GM18951 (cell line): ENCODE data around the gene SYTL3.

Experiments
- POLR2A ChIP-seq: IDR thresholded peaks from 4 replicates; pipeline ENCODE4 v1.6.1; 2011; ENCODE audit warnings: mild to moderate bottlenecking; ENCODE audit not compliant: insufficient read length, insufficient read depth; ENCODE audit errors: extremely low read depth
- in situ Hi-C: fragments of 300-500 bp; cut with MboI; formaldehyde crosslinking; loops from one replicate; pipeline ENCODE4 v1.12.0; 2022; ENCODE audit warnings: low sequenced_read_pairs, mixed read lengths, inconsistent platforms; ENCODE audit not compliant: unreplicated experiment

Gene SYTL3

GRCh38 chr6:158805698-158806377 is 156.0 kb downstream of the SYTL3 start:
- TF ChIP-seq POLR2A, result no peak

DNA sequence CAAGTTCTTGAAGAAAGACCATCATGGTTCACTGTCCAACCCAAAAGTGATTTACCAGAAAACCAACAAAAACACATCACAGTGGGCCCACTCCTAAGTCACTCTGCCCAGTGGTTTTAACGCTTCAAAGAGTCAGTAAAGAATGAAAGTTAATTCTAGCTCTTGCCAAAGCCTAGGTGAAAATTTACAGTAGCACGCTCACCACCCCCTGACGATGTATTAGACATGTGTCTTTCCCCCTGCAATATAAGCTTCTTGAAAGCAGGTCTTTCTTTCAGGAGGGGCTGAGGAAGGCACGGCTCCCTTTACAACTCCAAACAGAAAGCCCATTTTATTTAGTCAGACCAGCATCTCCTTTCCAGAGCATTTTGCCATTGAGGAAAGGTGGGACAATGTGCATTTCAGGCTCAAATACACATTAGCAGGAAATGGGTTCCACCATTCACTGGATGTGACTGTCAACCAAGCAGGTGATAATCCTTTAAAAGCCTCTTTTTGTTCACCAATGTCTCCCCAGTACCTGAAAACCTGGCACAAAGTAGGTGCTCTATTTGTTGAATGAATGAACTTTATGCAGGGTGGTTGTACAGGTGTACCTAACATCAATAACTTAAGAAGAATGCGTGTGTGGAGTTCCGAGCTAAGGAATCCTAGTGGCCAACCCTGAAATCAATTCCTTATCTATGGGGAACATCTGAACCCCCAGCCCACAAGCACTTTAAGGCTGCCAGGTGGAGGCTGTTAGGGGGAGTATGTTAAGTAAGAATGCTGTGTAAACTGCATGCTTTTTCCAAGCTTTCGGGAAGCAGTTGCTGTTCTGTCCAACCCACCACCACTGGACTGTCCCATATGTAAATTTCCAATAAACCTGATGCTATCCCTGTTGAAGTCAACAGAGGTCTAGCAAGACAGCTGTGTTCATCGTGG is 157.9 kb downstream of the SYTL3 start:
- in situ Hi-C loops, result no loop called here
- no peak for TF ChIP-seq POLR2A

More at GRCh38 chr6:158805698-158806377, 156.0 kb downstream of the SYTL3 start:
- in situ Hi-C loops, result no loop called here

DNA sequence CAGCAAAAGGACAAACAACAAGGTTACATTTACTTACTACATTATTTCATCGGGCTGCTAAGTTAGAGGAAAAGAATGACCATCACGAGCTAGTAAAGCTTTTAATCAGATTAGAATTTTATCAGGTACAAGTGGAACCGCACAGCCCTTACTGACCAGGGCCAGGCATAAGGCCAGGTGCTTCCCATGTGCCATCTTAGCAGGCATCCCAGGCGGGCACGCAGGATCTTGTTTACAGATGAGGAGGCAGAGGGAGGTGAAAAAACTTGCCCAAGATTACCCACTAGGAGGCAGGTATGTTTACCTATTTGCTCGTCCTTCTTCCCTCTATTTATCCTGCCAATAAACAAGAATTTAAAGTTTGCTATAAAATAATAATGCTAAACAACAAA is 158.6 kb downstream of the SYTL3 start:
- TF ChIP-seq POLR2A, result no peak
- in situ Hi-C loops, result no loop called here

- TF ChIP-seq POLR2A, result no peak
- in situ Hi-C loops, result no loop called here
Observed at GRCh38 chr6:158808941-158809678, 159.3 kb downstream of the SYTL3 start.

DNA sequence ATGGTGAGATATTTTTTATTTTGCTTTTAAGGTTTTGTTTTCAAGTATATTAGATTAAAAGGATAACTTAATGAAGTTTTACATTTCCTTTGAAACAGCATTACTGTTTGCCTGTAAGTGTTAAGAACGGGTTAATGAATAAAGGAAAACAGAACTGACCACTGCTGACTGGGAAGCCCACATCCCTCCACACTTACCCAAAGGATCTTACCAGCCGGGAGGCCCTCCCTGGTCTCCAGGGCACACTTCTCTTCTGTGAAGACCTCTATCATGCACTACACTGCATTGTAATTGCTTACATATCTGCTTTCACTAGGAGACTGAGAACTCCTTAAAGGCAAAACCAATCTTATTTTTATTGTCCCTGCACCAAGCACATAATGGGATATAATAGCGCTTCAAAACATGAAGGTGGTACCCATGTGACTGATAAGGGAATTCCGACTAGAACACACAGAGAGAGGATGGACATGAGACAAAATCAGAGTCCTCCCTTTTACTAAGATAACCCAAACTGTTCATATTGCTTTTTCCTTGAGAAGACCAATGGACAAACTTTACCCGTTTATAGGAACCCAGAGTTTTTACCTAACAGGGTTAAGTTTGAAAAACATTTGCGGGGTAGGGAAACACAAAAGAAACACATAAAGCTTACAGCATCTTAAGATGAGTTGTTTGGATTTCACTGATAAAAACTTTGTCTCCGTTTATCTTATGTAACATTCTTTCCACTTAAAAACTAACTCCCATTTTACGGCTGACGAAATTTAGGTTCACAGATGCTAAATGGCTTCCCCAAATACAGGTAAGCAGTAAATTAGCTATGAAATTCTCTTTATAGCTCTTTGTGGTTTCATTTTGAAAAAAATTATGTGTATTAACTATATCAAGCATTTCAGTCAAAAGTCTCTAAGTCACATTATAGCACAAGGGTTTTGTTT is 160.6 kb downstream of the SYTL3 start:
- TF ChIP-seq POLR2A, result no peak
- in situ Hi-C loops, result no loop called here

DNA sequence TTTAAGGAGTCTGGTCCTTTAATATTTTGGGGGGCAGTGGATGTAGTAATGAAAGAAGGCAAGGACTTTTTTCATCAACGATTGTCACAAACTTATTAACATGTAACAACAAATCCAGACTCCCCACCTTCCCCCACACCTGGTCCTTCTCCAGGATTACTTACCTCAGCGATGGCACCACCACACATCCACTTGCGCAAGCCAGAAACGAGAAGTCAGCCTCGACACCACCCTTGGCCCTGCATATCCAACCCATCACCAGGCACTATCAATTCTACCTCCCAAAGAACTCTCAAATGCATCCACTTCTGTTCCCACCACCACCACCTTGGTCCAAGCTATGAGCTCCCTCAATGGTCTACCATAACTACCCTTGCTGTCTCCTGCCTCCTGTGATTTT is 162.8 kb downstream of the SYTL3 start:
- in situ Hi-C loops, result no loop called here
- TF ChIP-seq POLR2A, result no peak

DNA sequence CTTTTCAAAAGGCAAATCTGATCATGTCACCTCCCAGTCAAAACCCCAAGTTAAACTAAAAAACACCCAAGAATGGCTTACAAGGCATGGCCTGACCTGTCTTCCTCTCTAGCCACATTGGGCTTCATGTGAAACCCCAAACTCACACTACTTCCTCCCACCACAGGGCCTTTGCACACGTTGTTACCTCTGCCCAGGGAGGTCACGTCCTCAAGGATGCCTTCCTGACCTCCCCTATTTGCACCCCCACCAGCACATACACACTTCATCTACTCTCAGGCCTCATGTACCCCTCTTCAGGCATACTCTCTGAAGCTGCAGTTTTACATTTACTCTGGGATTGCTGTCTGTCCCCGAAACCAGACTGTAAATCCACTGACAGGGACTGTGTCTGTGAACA is 163.2 kb downstream of the SYTL3 start:
- in situ Hi-C loops, result no loop called here

More for the DNA sequence above, 163.2 kb downstream of the SYTL3 start:
- no peak for TF ChIP-seq POLR2A
